Sigmoid colon (tissue), 4 donors: ENCODE measurements around the gene CUL7.

Experiments used
- CTCF ChIP-seq, 4 experiments: fragments of 450-650 bp in 3 of 4; fragments of 200-600 bp in 1 of 4; IDR thresholded peaks; one replicate each; pipeline ENCODE4 v1.5.1; 2016 to 2019; ENCODE audit warnings: antibody characterized with exemption in 4 of 4, mild to moderate bottlenecking in 3 of 4, moderate library complexity in 2 of 4
- EP300 ChIP-seq, 4 donors: sonication (generic); formaldehyde crosslinking; IDR thresholded peaks; one replicate each; pipeline ENCODE4 v1.6.1; 2017; ENCODE audit warnings: antibody characterized with exemption in 4 of 4
- POLR2A ChIP-seq, 2 donors: fragments of 450-650 bp; IDR thresholded peaks; one replicate each; pipeline ENCODE4 v1.6.1; 2016; ENCODE audit warnings: antibody characterized with exemption in 2 of 2, mild to moderate bottlenecking in 2 of 2, moderate library complexity in 2 of 2
- POLR2AphosphoS5 ChIP-seq, 4 donors: sonication (generic); formaldehyde crosslinking; IDR thresholded peaks; one replicate each; pipeline ENCODE4 v1.6.1; 2017; ENCODE audit warnings: antibody characterized with exemption in 4 of 4

- no peak for TF ChIP-seq POLR2A (IDR thresholded peaks at IDR 0.05)
- no peak for TF ChIP-seq CTCF (IDR thresholded peaks at IDR 0.05)
- TF ChIP-seq POLR2AphosphoS5 (IDR thresholded peaks at IDR 0.05) = no peak
- no peak for TF ChIP-seq EP300 (IDR thresholded peaks at IDR 0.05)
Observed at GRCh38 chr6:43037197-43037596, 16.5 kb downstream of the CUL7 start.
